ENCODE results near the gene SNX4. TPM values are rescaled to one million over a fixed set of nuclear protein-coding genes. Genes with fewer than 3 reads are reported as not detected.

The SNX4 gene
- polyA plus RNA-seq, 2 of the 4 experiments (the other 2 are of a cell fraction), result 19.1 to 21.7 TPM

DNA sequence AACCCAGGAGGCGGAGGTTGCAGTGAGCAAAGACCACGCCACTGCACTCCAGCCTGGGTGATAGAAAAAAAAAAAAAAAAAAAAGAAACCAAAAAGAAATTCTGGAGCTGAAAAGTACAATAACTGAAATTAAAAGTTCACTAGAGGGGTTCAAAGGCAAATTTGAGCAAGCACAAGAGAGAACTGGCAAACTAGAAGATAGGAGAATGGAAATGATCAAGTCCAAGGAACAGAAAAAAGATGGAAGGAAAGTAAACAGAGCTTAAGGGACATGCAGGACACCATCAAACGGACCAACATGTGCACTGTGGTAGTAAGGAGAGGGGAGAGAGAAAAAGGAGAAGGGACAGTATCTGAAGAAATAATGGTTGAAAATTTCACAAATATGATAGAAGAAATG lies 12.9 kb downstream of the SNX4 start (continued):
- TF ChIP-seq, protein P1, sequence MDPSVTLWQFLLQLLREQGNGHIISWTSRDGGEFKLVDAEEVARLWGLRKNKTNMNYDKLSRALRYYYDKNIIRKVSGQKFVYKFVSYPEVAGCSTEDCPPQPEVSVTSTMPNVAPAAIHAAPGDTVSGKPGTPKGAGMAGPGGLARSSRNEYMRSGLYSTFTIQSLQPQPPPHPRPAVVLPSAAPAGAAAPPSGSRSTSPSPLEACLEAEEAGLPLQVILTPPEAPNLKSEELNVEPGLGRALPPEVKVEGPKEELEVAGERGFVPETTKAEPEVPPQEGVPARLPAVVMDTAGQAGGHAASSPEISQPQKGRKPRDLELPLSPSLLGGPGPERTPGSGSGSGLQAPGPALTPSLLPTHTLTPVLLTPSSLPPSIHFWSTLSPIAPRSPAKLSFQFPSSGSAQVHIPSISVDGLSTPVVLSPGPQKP (IDR thresholded peaks at IDR 0.05; ENCODE audit: low read depth, low read length), result no peak
- TF ChIP-seq ZC3H11A (IDR thresholded peaks at IDR 0.05) (no peak), POLR2AphosphoS2 (conservative IDR thresholded peaks at IDR 0.05; ENCODE audit: low read length) (no peak), HOXB13 (CRISPR knock-in tag; IDR thresholded peaks at IDR 0.05; ENCODE audit: low read depth) (no peak)

DNA sequence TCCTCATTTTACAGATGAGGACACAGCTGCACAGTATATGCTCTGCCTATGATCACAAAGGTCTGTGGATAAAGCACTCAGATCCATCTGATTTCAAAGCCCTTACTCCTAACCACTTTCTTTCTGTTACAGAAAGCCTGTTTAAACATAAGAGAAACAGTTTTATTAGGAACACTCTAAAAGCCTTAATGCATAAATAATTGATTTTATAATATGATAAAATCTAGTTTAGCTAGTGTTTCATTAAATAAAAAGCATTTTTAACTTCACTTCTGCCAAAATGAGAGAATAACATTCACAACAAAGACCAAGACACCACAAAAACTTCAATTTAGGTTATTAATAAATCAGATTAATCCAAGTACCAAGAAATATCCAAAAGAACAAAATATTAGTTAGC lies 21.4 kb downstream of the SNX4 start:
- CTCF ChIA-PET, result no interaction called here
- ATAC-seq (no peak), DNase-seq (ENCODE audit: low read depth in 1 of 2, low spot score in 1 of 2) (no peak), FAIRE-seq (no peak)
- H3K4me2 ChIP-seq, result no peak overlapping the region
- no peaks in the 10 kb centered on the region for H3K4me1 ChIP-seq
- no peaks in the 10 kb centered on the region for H3K9me3 ChIP-seq
- POLR2A ChIA-PET, result no interaction called here
- no peak overlapping the region for H3K4me3 ChIP-seq
- H3K27ac ChIP-seq, result no peak overlapping the region
- TF ChIP-seq, protein P2, sequence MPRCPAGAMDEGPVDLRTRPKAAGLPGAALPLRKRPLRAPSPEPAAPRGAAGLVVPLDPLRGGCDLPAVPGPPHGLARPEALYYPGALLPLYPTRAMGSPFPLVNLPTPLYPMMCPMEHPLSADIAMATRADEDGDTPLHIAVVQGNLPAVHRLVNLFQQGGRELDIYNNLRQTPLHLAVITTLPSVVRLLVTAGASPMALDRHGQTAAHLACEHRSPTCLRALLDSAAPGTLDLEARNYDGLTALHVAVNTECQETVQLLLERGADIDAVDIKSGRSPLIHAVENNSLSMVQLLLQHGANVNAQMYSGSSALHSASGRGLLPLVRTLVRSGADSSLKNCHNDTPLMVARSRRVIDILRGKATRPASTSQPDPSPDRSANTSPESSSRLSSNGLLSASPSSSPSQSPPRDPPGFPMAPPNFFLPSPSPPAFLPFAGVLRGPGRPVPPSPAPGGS (IDR thresholded peaks at IDR 0.05), result no peak
- TF ChIP-seq CBX8 (IDR thresholded peaks at IDR 0.05) (no peak), RAD21 (conservative IDR thresholded peaks at IDR 0.05 in 1 of 2, IDR thresholded peaks at IDR 0.05 in 1 of 2) (no peak), RCOR1 (IDR thresholded peaks at IDR 0.05; ENCODE audit: low read depth, low read length) (no peak)

DNA sequence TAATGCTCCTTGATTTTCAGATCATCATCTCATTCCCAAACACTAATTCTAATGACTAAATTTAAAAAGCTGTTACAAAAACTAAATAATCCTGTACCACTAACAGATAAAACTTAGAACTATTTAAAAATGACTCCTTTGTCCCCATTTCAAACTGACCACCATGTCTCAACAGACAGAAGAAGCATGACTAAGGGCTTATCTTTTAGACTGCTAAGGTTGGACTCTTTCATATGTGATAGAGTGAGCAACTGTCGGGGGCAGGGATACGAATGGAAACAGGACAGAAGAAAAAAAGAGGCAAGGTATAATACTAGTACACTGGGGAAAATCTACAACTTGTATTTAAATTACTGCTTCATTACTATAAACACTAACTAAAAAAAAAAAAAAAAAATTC lies 23.3 kb downstream of the SNX4 start:
- Histone ChIP-seq H3K4me1 (no peaks in the 10 kb centered on the region), H3K9me3 (no peaks in the 10 kb centered on the region), H3K4me2 (no peak overlapping the region), H3K27ac (no peak overlapping the region), H3K4me3 (no peak overlapping the region)
- CTCF ChIA-PET, result no interaction called here
- 90% methylated on average over 2 of the region's 2 CpGs for WGBS (ENCODE audit: missing lambda C conversion rate)
- ATAC-seq (no peak), DNase-seq (ENCODE audit: low read depth in 1 of 2, low spot score in 1 of 2) (no peak), FAIRE-seq (no peak)
- POLR2A ChIA-PET, result no interaction called here
- TF ChIP-seq, protein P3, sequence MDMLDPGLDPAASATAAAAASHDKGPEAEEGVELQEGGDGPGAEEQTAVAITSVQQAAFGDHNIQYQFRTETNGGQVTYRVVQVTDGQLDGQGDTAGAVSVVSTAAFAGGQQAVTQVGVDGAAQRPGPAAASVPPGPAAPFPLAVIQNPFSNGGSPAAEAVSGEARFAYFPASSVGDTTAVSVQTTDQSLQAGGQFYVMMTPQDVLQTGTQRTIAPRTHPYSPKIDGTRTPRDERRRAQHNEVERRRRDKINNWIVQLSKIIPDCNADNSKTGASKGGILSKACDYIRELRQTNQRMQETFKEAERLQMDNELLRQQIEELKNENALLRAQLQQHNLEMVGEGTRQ (IDR thresholded peaks at IDR 0.05), result no peak
- TF ChIP-seq RAD21 (conservative IDR thresholded peaks at IDR 0.05 in 1 of 2, IDR thresholded peaks at IDR 0.05 in 1 of 2), result no peak
- no peak for TF ChIP-seq TFCP2L1 (CRISPR knock-in tag; IDR thresholded peaks at IDR 0.05)
- no peak for TF ChIP-seq ZNF302 (CRISPR knock-in tag; IDR thresholded peaks at IDR 0.05)
- TF ChIP-seq BHLHE40 (IDR thresholded peaks at IDR 0.05; ENCODE audit: low read depth, low read length), result no peak
- no peak for TF ChIP-seq CHD2 (IDR thresholded peaks at IDR 0.05; ENCODE audit: low read length, partially characterized antibody)
- TF ChIP-seq, protein P4, sequence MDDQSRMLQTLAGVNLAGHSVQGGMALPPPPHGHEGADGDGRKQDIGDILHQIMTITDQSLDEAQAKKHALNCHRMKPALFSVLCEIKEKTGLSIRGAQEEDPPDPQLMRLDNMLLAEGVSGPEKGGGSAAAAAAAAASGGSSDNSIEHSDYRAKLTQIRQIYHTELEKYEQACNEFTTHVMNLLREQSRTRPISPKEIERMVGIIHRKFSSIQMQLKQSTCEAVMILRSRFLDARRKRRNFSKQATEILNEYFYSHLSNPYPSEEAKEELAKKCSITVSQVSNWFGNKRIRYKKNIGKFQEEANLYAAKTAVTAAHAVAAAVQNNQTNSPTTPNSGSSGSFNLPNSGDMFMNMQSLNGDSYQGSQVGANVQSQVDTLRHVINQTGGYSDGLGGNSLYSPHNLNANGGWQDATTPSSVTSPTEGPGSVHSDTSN (IDR thresholded peaks at IDR 0.05), result no peak
- no peak for TF ChIP-seq FOXS1 (CRISPR knock-in tag; IDR thresholded peaks at IDR 0.05)
- TF ChIP-seq NFE2L2 (conservative IDR thresholded peaks at IDR 0.05; ENCODE audit: low read length), result no peak
- TF ChIP-seq POLR2A (IDR thresholded peaks at IDR 0.05; ENCODE audit: low read length), result no peak
- no peak for TF ChIP-seq JUN (IDR thresholded peaks at IDR 0.05)
- TF ChIP-seq MAZ (IDR thresholded peaks at IDR 0.05; ENCODE audit: borderline replicate concordance, low read depth, low read length), result no peak
- TF ChIP-seq, protein P5, sequence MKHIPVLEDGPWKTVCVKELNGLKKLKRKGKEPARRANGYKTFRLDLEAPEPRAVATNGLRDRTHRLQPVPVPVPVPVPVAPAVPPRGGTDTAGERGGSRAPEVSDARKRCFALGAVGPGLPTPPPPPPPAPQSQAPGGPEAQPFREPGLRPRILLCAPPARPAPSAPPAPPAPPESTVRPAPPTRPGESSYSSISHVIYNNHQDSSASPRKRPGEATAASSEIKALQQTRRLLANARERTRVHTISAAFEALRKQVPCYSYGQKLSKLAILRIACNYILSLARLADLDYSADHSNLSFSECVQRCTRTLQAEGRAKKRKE (CRISPR knock-in tag; IDR thresholded peaks at IDR 0.05; ENCODE audit: low read depth), result no peak
- no peak for TF ChIP-seq SREBF2 (IDR thresholded peaks at IDR 0.05)

Data from A549 (cell line).